Neural cell (in vitro differentiated cells): Measurements from ENCODE around the gene NR2C2. TPM values are rescaled to one million over a fixed set of nuclear protein-coding genes. Genes with fewer than 3 reads are reported as not detected.

Experiments
- H2AFZ ChIP-seq: fragments of 200-600, 300-800 bp; sonication (generic), shearing (Covaris generic); 2 replicates; pipeline ENCODE4 v1.6.0; 2014; ENCODE audit warnings: low read depth, mild to moderate bottlenecking, antibody characterized with exemption, low read length, moderate library complexity
- H3F3A ChIP-seq: fragments of 200-600 bp; shearing (Covaris generic); 2 replicates; pipeline ENCODE4 v1.6.1; 2016; ENCODE audit warnings: mild to moderate bottlenecking, moderate library complexity, mixed read lengths, antibody characterized with exemption, low read length; ENCODE audit not compliant: insufficient read depth, poor library complexity, severe bottlenecking
- H3K27ac ChIP-seq: fragments of 200-600, 300-800 bp; sonication (generic), shearing (Covaris generic); 2 replicates; pipeline ENCODE4 v1.5.1; 2014; ENCODE audit warnings: mild to moderate bottlenecking, low read length, moderate library complexity
- H3K27me3 ChIP-seq: fragments of 300-800, 200-600 bp; sonication (generic), shearing (Covaris generic); 2 replicates; pipeline ENCODE4 v1.6.0; 2014; ENCODE audit warnings: mild to moderate bottlenecking, low read depth, low read length, moderate library complexity; ENCODE audit not compliant: insufficient read depth
- H3K36me3 ChIP-seq: fragments of 300-800, 200-600 bp; sonication (generic), shearing (Covaris generic); 2 replicates; pipeline ENCODE4 v1.5.1; 2014; ENCODE audit warnings: mild to moderate bottlenecking, antibody characterized with exemption, low read length, moderate library complexity; ENCODE audit not compliant: insufficient read depth
- H3K4me2 ChIP-seq: fragments of 300-800, 200-600 bp; sonication (generic), shearing (Covaris generic); 2 replicates; pipeline ENCODE4 v1.6.0; 2014; ENCODE audit warnings: mild to moderate bottlenecking, low read length
- H3K4me3 ChIP-seq: fragments of 300-800, 200-600 bp; sonication (generic), shearing (Covaris generic); 2 replicates; pipeline ENCODE4 v1.5.1; 2014; ENCODE audit warnings: mild to moderate bottlenecking, low read length, moderate library complexity
- H3K79me2 ChIP-seq: fragments of 200-600 bp; shearing (Covaris generic); replicated peaks from 2 replicates; pipeline ENCODE4 v1.6.0; 2014; ENCODE audit warnings: mild to moderate bottlenecking, low read length, moderate library complexity; ENCODE audit not compliant: insufficient read depth
- H3K9ac ChIP-seq: fragments of 300-800, 200-600 bp; sonication (generic), shearing (Covaris generic); 2 replicates; pipeline ENCODE4 v1.6.1; 2016; ENCODE audit warnings: mild to moderate bottlenecking, low read length, mixed read lengths
- H3K9me2 ChIP-seq: fragments of 200-600 bp; shearing (Covaris generic); 2 replicates; pipeline ENCODE4 v1.6.1; 2016; ENCODE audit warnings: mild to moderate bottlenecking, low read length, mixed read lengths; ENCODE audit not compliant: insufficient read depth
- H3K9me3 ChIP-seq: fragments of 200-600, 300-800 bp; sonication (generic), shearing (Covaris generic); 2 replicates; pipeline ENCODE4 v1.6.1; 2016; ENCODE audit warnings: mild to moderate bottlenecking, mixed run types, low read length, moderate library complexity, mixed read lengths
- H4K20me1 ChIP-seq: fragments of 200-600 bp; shearing (Covaris generic); 2 replicates; pipeline ENCODE4 v1.6.1; 2016; ENCODE audit warnings: mild to moderate bottlenecking, mixed run types; ENCODE audit not compliant: insufficient read depth
- CTCF ChIP-seq: fragments of 450-650 bp; IDR thresholded peaks from 2 replicates; pipeline ENCODE4 v1.5.1; 2014; ENCODE audit warnings: antibody characterized with exemption, mild to moderate bottlenecking, moderate library complexity; ENCODE audit not compliant: poor library complexity, severe bottlenecking
- EP300 ChIP-seq: fragments of 450-650 bp; conservative IDR thresholded peaks from 2 replicates; pipeline ENCODE4 v1.6.1; 2014; ENCODE audit warnings: antibody characterized with exemption, mild to moderate bottlenecking, moderate library complexity; ENCODE audit not compliant: poor library complexity, severe bottlenecking
- EZH2 ChIP-seq: fragments of 200-600, 300-800 bp; shearing (Covaris generic), sonication (generic); IDR thresholded peaks from 2 replicates; pipeline ENCODE4 v1.6.1; 2014; ENCODE audit warnings: antibody characterized with exemption, low read length, borderline replicate concordance, mild to moderate bottlenecking; ENCODE audit not compliant: insufficient read depth, poor library complexity, severe bottlenecking
- MXI1 ChIP-seq: fragments of 450-650 bp; conservative IDR thresholded peaks from 2 replicates; pipeline ENCODE4 v1.6.1; 2014; ENCODE audit warnings: antibody characterized with exemption, mild to moderate bottlenecking; ENCODE audit not compliant: poor library complexity, severe bottlenecking
- POLR2AphosphoS5 ChIP-seq: IDR thresholded peaks from 2 replicates; pipeline ENCODE4 v1.6.1; 2012
- RAD21 ChIP-seq: fragments of 450-650 bp; conservative IDR thresholded peaks from 2 replicates; pipeline ENCODE4 v1.6.1; 2014; ENCODE audit warnings: antibody characterized with exemption, mild to moderate bottlenecking, moderate library complexity
- REST ChIP-seq: IDR thresholded peaks from 2 replicates; pipeline ENCODE4 v1.6.1; 2012; ENCODE audit warnings: borderline replicate concordance
- SMC3 ChIP-seq: fragments of 450-650 bp; conservative IDR thresholded peaks from 2 replicates; pipeline ENCODE4 v1.6.1; 2014; ENCODE audit warnings: antibody characterized with exemption, mild to moderate bottlenecking, moderate library complexity; ENCODE audit not compliant: poor library complexity
- TAF1 ChIP-seq: IDR thresholded peaks from 2 replicates; pipeline ENCODE4 v1.6.1; 2012; ENCODE audit warnings: low read depth
- polyA plus RNA-seq: library from polyadenylated mRNA; depleted of rRNA; stranded (reverse); fragments of >200 nt; gene quantifications from 2 replicates; pipeline ENCODE4 v1.2.3, GENCODE V29; 2014

The NR2C2 gene
- polyA plus RNA-seq, 1 donor from 2014 or later = 37.5 TPM

GRCh38 chr3:15014606-15015328 lies 67.4 kb downstream of the NR2C2 start:
- H3K4me3 ChIP-seq = no peak overlapping the region
- no peaks in the 10 kb centered on the region for H3K9me2 ChIP-seq
- H3K79me2 ChIP-seq = no peaks in the 10 kb centered on the region
- H3K9ac ChIP-seq = no peak overlapping the region
- no peak overlapping the region for H3K27ac ChIP-seq
- H4K20me1 ChIP-seq = no peaks in the 10 kb centered on the region
- no peak overlapping the region for H2AFZ ChIP-seq
- no peaks in the 10 kb centered on the region for H3K27me3 ChIP-seq
- no peaks in the 10 kb centered on the region for H3K9me3 ChIP-seq
- no peaks in the 10 kb centered on the region for H3F3A ChIP-seq
- no peak overlapping the region for H3K4me2 ChIP-seq
- H3K36me3 ChIP-seq = peaks cover 9% of the 10 kb centered on the region
- no peak for TF ChIP-seq CTCF

GRCh38 chr3:15015456-15015855 lies 68.1 kb downstream of the NR2C2 start:
- Histone ChIP-seq H3F3A (no peaks in the 10 kb centered on the region), H3K9me3 (no peaks in the 10 kb centered on the region), H2AFZ (no peak overlapping the region), H3K9me2 (no peaks in the 10 kb centered on the region), H3K27ac (no peak overlapping the region), H3K4me2 (no peak overlapping the region), H3K27me3 (no peaks in the 10 kb centered on the region), H3K4me3 (no peak overlapping the region), H3K9ac (no peak overlapping the region), H4K20me1 (no peaks in the 10 kb centered on the region), H3K79me2 (no peaks in the 10 kb centered on the region), H3K36me3 (peaks cover 9% of the 10 kb centered on the region)
- no peak for TF ChIP-seq EP300
- TF ChIP-seq EZH2 = no peak
- no peak for TF ChIP-seq CTCF
- no peak for TF ChIP-seq MXI1
- no peak for TF ChIP-seq SMC3
- TF ChIP-seq POLR2AphosphoS5 = no peak
- no peak for TF ChIP-seq RAD21
- no peak for TF ChIP-seq REST
- no peak for TF ChIP-seq TAF1
